Body of pancreas (tissue), 4 donors: ENCODE measurements around the gene CLDN7. TPM values are rescaled to one million over a fixed set of nuclear protein-coding genes. Genes with fewer than 3 reads are reported as not detected.

ENCODE experiments used
- ATAC-seq: fragments of 150-250 bp; one replicate; pipeline ENCODE4 v1.9.1; 2016
- DNase-seq, 4 donors: peaks; one replicate each; pipeline ENCODE4 v3.0.0-alpha.2; 2019
- H3K27ac ChIP-seq, 4 donors: fragments of 200-600 bp; sonication (generic); 1 replicate in 3 of 4; 2 replicates in 1 of 4; pipeline versions ENCODE4 v1.5.1 to v1.6.1; 2016 to 2019; ENCODE audit warnings: mild to moderate bottlenecking in 1 of 4, mixed read lengths in 1 of 4, moderate library complexity in 1 of 4
- H3K27me3 ChIP-seq, 2 donors: fragments of 200-600 bp; sonication (generic); one replicate each; pipeline ENCODE4 v1.6.0; 2016; ENCODE audit warnings: mild to moderate bottlenecking in 1 of 2
- H3K36me3 ChIP-seq, 2 donors: fragments of 200-600 bp; sonication (generic); replicated peaks in 1 of 2; 2 replicates each; pipeline ENCODE4 v1.5.1; 2016; ENCODE audit warnings: low read depth in 2 of 2; ENCODE audit not compliant: insufficient read depth in 1 of 2
- H3K4me1 ChIP-seq: fragments of 200-600 bp; sonication (generic); one replicate; pipeline ENCODE4 v1.6.0; 2016
- H3K4me3 ChIP-seq, 2 donors: fragments of 200-600 bp; sonication (generic); 1 replicate in 1 of 2; 2 replicates in 1 of 2; pipeline ENCODE4 v1.5.1; 2016 to 2019
- H3K9me3 ChIP-seq, 3 donors: fragments of 200-600 bp; sonication (generic); 1 replicate in 2 of 3; 2 replicates in 1 of 3; pipeline ENCODE4 v1.5.1; 2016
- POLR2A ChIP-seq, 3 donors: fragments of 450-650 bp; IDR thresholded peaks; one replicate each; pipeline ENCODE4 v1.6.1; 2016; ENCODE audit warnings: antibody characterized with exemption in 3 of 3, mild to moderate bottlenecking in 2 of 3
- WGBS, 2 donors: methylation state at CpG; one replicate each; pipeline ENCODE4 v1.1.5; 2017; 5-methylcytosine and 5-hydroxymethylcytosine counted together
- intact Hi-C: fragments of 100-400 bp; cut with DNase I; formaldehyde crosslinking; loops from one replicate; pipeline ENCODE4 v1.15.1; 2023
- total RNA-seq, 2 donors: library from RNA; depleted of rRNA; stranded (reverse); fragments of >200 nt; gene quantifications; one replicate each; pipeline ENCODE4 v1.1.0, GENCODE V29; 2016
- TF ChIP-seq, protein P1 (sequence below), 7 experiments: fragments of 450-650 bp in 4 of 7; fragments of 200-600 bp in 3 of 7; sonication (generic) in 3 of 7; IDR thresholded peaks; one replicate each; pipeline ENCODE4 v1.5.1; 2016 to 2019; ENCODE audit warnings: antibody characterized with exemption in 7 of 7

Gene CLDN7
- total RNA-seq, 2 donors from 2014 or later, result 72.9 to 92.3 TPM

DNA sequence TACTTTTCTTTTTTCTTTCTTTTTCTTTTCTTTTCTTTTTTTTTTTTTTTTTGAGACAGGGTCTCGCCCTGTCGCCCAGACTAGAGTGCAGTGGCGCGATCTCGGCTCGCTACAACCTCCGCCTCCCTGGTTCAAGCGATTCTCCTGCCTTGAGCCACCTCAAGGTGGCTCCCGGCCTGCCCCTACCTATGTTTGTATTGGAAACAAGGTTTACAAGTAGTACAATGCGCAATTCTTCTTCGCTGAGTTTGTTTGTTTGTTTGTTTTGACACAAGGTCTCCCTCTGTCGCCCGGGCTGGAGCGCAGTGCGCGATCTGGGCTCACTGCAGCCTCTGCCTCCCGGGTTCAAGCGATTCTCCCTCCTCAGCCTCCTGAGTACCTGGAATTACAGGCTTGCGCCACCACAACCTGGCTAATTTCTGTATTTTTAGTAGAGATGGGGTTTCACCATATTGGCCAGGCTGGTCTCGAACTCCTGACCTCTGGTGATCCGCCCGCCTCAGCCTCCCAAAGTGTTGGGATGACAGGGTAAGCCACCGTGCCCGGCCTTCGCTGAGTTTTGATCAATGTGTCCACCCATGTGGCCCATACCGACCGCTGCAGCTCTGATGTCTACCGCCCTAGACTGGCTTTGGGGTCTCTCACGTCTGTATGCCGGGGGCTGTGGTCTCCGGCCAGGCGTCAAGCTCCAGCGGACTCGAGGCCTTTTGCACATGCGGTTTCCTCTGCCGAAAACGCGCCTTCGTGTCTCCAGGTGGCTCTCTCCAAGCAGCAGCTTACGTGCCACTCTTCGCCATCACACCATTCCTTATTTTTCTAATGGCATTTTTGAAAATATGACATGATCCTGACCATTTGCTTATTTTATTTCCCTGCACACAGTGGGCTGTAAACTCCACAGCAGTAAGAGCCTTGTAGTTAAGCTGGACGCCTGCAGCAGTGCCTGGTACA, 33.2 kb upstream of the CLDN7 start:
- Histone ChIP-seq H3K27ac (no peak overlapping the region), H3K9me3 (no peaks in the 10 kb centered on the region), H3K27me3 (no peaks in the 10 kb centered on the region), H3K4me3 (no peak overlapping the region), H3K36me3 (no peaks in the 10 kb centered on the region), H3K4me1 (peaks cover 32% of the 10 kb centered on the region)
- 64 to 66% methylated on average over 38 to 42 of the region's 42 CpGs for WGBS, 2 donors
- no peak for ATAC-seq
- no peak for DNase-seq
- TF ChIP-seq, protein P1, sequence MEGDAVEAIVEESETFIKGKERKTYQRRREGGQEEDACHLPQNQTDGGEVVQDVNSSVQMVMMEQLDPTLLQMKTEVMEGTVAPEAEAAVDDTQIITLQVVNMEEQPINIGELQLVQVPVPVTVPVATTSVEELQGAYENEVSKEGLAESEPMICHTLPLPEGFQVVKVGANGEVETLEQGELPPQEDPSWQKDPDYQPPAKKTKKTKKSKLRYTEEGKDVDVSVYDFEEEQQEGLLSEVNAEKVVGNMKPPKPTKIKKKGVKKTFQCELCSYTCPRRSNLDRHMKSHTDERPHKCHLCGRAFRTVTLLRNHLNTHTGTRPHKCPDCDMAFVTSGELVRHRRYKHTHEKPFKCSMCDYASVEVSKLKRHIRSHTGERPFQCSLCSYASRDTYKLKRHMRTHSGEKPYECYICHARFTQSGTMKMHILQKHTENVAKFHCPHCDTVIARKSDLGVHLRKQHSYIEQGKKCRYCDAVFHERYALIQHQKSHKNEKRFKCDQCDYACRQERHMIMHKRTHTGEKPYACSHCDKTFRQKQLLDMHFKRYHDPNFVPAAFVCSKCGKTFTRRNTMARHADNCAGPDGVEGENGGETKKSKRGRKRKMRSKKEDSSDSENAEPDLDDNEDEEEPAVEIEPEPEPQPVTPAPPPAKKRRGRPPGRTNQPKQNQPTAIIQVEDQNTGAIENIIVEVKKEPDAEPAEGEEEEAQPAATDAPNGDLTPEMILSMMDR (IDR thresholded peaks at IDR 0.05), result peak in 1 of 7 experiments; percentile 23
- TF ChIP-seq POLR2A (IDR thresholded peaks at IDR 0.05), result no peak
- intact Hi-C loops, result no loop called here

DNA sequence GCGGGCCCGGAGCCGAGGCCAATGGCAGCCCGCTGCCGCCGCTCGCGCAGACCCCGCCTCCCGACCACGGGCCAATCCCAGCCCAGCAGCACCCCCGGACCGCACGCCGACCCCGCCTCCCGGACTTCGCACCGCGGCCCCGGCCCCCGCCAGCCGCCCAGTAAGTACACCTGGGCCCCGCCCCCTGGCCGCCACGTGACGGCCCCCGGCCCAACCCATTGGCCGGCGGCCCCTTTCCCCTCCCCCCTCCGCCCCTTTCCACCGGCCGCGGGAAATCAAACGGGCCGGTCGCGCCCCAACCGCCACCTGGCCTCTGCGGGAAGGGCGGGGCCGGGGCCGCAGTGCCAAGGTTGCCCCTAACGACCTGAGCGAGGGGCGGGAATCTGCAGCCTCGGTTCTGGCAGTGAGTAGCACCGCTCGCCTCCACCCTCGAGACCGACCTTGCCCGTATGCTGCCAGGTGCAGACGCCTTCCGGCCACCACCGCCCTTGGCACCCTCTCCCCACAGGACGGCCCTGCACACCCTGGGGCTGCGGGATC, 32.4 kb upstream of the CLDN7 start, which contains the start of gene YBX2:
Gene YBX2, minus strand, starts transcription at position 26 of the 540 bp plus-strand sequence. CDS start 139 bp downstream, outside the sequence.
- Histone ChIP-seq H3K9me3 (no peaks in the 10 kb centered on the region), H3K27me3 (no peaks in the 10 kb centered on the region), H3K4me1 (peaks cover 32% of the 10 kb centered on the region), H3K36me3 (no peaks in the 10 kb centered on the region), H3K27ac (no peak within 1 kb of the TSS), H3K4me3 (no peak within 1 kb of the TSS)
- DNase-seq (peak; percentile 76 to 86 (median 82)), ATAC-seq (peak; percentile 69)
- intact Hi-C loops, result no loop called here
- no peak for TF ChIP-seq POLR2A (IDR thresholded peaks at IDR 0.05)
- TF ChIP-seq, protein P1 (IDR thresholded peaks at IDR 0.05), result peak in 1 of 7 experiments; percentile 9
- 1 to 2% methylated on average over 5 to 37 of the region's 57 CpGs for WGBS, 2 donors

DNA sequence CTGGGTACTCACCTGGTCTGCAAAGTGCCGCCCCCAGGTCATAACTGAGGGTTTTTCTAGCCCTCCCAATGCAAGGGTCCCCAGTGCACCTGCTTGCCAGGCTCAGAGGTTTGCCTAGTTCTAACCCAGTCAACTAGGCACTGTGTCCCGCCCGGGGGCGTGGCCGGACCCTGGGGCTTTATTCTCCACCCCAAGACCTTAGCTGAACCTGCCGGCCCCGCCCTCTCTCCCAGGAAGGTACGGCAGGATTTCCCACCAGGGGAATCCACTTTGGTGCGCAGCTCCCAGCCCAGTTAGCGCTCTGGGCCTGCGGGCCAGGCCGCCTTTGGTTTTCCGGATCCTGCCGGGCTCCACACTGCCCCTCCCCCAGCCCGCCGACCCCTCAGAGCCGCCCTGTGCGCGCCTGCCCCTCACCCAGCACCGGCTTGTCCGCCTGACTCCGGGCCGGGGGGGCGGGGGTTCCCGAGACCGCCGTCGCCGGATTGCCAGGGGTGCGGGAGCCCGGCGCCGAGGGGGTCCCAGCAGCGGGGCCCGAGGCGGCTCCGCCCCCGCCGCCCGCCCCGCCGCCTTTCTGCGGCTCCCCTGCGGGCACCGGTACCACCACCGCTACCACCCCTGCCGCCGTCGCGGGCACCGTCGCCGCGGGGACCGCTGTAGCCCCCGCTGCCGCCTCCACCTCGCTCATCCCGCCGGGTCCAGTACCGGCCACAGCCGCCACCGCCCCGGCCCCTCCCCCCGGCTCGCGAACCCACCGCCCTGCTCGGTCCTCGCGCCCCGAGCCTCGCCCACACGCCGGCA, 31.7 kb upstream of the CLDN7 start:
- no peak for ATAC-seq
- 12 to 20% methylated on average over 1 to 32 of the region's 75 CpGs for WGBS, 2 donors
- Histone ChIP-seq H3K4me3 (no peak overlapping the region), H3K4me1 (peaks cover 32% of the 10 kb centered on the region), H3K27ac (no peak overlapping the region), H3K36me3 (no peaks in the 10 kb centered on the region), H3K9me3 (no peaks in the 10 kb centered on the region), H3K27me3 (no peaks in the 10 kb centered on the region)
- peak in 1 of 3 donors; percentile 6 for TF ChIP-seq POLR2A (IDR thresholded peaks at IDR 0.05)
- TF ChIP-seq, protein P1 (IDR thresholded peaks at IDR 0.05), result no peak
- intact Hi-C loops, result no loop called here
- peak; percentile 46 to 74 (median 49) for DNase-seq

DNA sequence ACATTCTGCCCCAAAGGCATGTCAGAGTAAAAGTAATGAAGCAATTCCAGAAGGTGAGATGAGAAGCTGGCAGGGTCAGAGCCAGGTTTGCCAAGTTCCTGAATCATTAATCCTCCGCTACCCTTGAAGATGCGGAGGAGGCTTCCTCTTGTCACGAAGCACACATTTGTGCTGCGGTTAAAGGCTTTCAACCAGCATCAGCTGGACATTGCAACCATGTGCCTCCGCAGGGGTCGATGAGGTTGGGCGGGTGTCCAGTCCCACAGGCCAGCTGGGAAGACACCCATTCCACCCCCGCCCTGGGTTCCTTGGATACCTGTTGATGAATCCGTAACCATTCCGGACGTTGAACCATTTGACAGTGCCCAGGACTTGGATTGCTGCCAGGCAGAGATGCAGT, 30.9 kb upstream of the CLDN7 start:
- Histone ChIP-seq H3K27ac (no peak overlapping the region), H3K4me3 (no peak overlapping the region), H3K27me3 (no peaks in the 10 kb centered on the region), H3K9me3 (no peaks in the 10 kb centered on the region), H3K36me3 (no peaks in the 10 kb centered on the region), H3K4me1 (peaks cover 32% of the 10 kb centered on the region)
- no peak for ATAC-seq
- DNase-seq, result peak in 1 of 4 donors; percentile 29
- TF ChIP-seq POLR2A (IDR thresholded peaks at IDR 0.05), result no peak
- TF ChIP-seq, protein P1 (IDR thresholded peaks at IDR 0.05), result no peak
- intact Hi-C loops, result no loop called here
- WGBS, 2 donors, result 44 to 82% methylated on average over 3 to 11 of the region's 11 CpGs
